HG03175 (cell line): Measurements from ENCODE around the gene TYK2.
"Not testable (repeated sequence)": the region's sequence is repeated elsewhere in the genome, so short reads cannot be mapped to it uniquely, and the experiment has no call there.

Source experiments
- ATAC-seq: cut with Tn5 transposase; IDR thresholded peaks from one replicate; pipeline ENCODE4 v1.9.1; 2021; ENCODE audit warnings: mild to moderate bottlenecking, moderate library complexity; ENCODE audit not compliant: unreplicated experiment

Gene TYK2

GRCh38 chr19:10408511-10409283 is 28.3 kb upstream of the TYK2 start:
- ATAC-seq = no peak

GRCh38 chr19:10407096-10407495 is 26.7 kb upstream of the TYK2 start:
- no peak for ATAC-seq

- no peak for ATAC-seq
Observed at GRCh38 chr19:10406191-10406590, 25.8 kb upstream of the TYK2 start.

- no peak for ATAC-seq
Observed at GRCh38 chr19:10404888-10405820, 24.8 kb upstream of the TYK2 start.

- peak; percentile 86 for ATAC-seq
Observed at GRCh38 chr19:10403137-10404021, 23.0 kb upstream of the TYK2 start, which contains the start of gene CDC37. TSS of gene CDC37 (minus strand) at chr19:10403542. CDS start at chr19:10403479, 63 bp downstream.

GRCh38 chr19:10402441-10403038 is 22.2 kb upstream of the TYK2 start:
- ATAC-seq = no peak

- ATAC-seq = no peak
Observed at GRCh38 chr19:10399878-10400277, 19.5 kb upstream of the TYK2 start.

GRCh38 chr19:10399340-10399739 is 19.0 kb upstream of the TYK2 start:
- not testable (repeated sequence) for ATAC-seq

GRCh38 chr19:10398819-10399218 is 18.4 kb upstream of the TYK2 start:
- ATAC-seq = no peak

GRCh38 chr19:10395917-10396316 is 15.5 kb upstream of the TYK2 start:
- ATAC-seq = no peak

GRCh38 chr19:10395436-10395835 is 15.1 kb upstream of the TYK2 start:
- ATAC-seq = no peak

- no peak for ATAC-seq
Observed at GRCh38 chr19:10395003-10395402, 14.6 kb upstream of the TYK2 start.

- ATAC-seq = no peak
Observed at GRCh38 chr19:10393137-10393536, 12.8 kb upstream of the TYK2 start.

GRCh38 chr19:10392120-10392519 is 11.7 kb upstream of the TYK2 start:
- ATAC-seq = no peak

GRCh38 chr19:10390652-10391286 is 10.4 kb upstream of the TYK2 start:
- no peak for ATAC-seq

- no peak for ATAC-seq
Observed at GRCh38 chr19:10389863-10390262, 9.5 kb upstream of the TYK2 start.

- ATAC-seq = no peak
Observed at GRCh38 chr19:10388957-10389356, 8.6 kb upstream of the TYK2 start.

- ATAC-seq = no peak
Observed at GRCh38 chr19:10384580-10384979, 4.2 kb upstream of the TYK2 start.

GRCh38 chr19:10383223-10383499 is 2.8 kb upstream of the TYK2 start:
- ATAC-seq = not testable (repeated sequence)

- no peak for ATAC-seq
Observed at GRCh38 chr19:10379880-10380312, 476 bp downstream of the TYK2 start.
